Lower lobe of right lung (tissue), 2 donors: ENCODE data around the gene TXNRD3. TPM values are rescaled to one million over a fixed set of nuclear protein-coding genes. Genes with fewer than 3 reads are reported as not detected.

Source experiments
- ATAC-seq, 2 donors: fragments of 200-7000 bp; cut with Tn5 transposase; one replicate each; pipeline ENCODE4 v1.9.1; 2020 to 2022; ENCODE audit warnings: mild to moderate bottlenecking in 2 of 2, moderate library complexity in 2 of 2
- DNase-seq: peaks from one replicate; pipeline ENCODE4 v3.0.0-alpha.2; 2020
- H3K27ac ChIP-seq: fragments of 200-600 bp; one replicate; pipeline ENCODE4 v1.8.0; 2022
- H3K27me3 ChIP-seq: fragments of 200-600 bp; one replicate; pipeline ENCODE4 v1.8.0; 2022; ENCODE audit warnings: low read depth
- H3K36me3 ChIP-seq: fragments of 200-600 bp; one replicate; pipeline ENCODE4 v1.8.0; 2022; ENCODE audit warnings: mild to moderate bottlenecking
- H3K4me1 ChIP-seq: fragments of 200-600 bp; one replicate; pipeline ENCODE4 v1.8.0; 2022
- H3K4me3 ChIP-seq: fragments of 200-600 bp; one replicate; pipeline ENCODE4 v1.8.0; 2022; ENCODE audit warnings: mild to moderate bottlenecking
- H3K9me3 ChIP-seq: fragments of 200-600 bp; one replicate; pipeline ENCODE4 v1.8.0; 2022
- CTCF ChIP-seq: fragments of 200-600 bp; IDR thresholded peaks from one replicate; pipeline ENCODE4 v1.8.0; 2022; ENCODE audit warnings: antibody characterized with exemption, mild to moderate bottlenecking
- intact Hi-C: fragments of 100-400 bp; cut with DNase I; formaldehyde crosslinking; loops from one replicate; pipeline ENCODE4 v1.11.0; 2022
- total RNA-seq: library from RNA; stranded (reverse); fragmentation: NEBNext Ultra II Directional; extraction: Animal tissue kit (Norgen Biotek cat#: 25700); gene quantifications from one replicate; pipeline ENCODE4 v1.2.1, GENCODE V29; 2021
- donor health status: DM: no; HTN: yes; CAD: no; lungs with severe emphysema.

TXNRD3 gene
- total RNA-seq, 1 donor from 2014 or later, result 8.7 TPM

- peaks cover 8% of the 10 kb centered on the region for H3K27me3 ChIP-seq
- intact Hi-C loops, result no loop called here
- no peak overlapping the region for H3K4me3 ChIP-seq
- no peak for DNase-seq
- no peak for TF ChIP-seq CTCF
- no peak for ATAC-seq
- no peak overlapping the region for H3K27ac ChIP-seq
- H3K9me3 ChIP-seq, result peaks cover 8% of the 10 kb centered on the region
- peaks cover 8% of the 10 kb centered on the region for H3K4me1 ChIP-seq
- no peaks in the 10 kb centered on the region for H3K36me3 ChIP-seq
Measured at GRCh38 chr3:126677862-126678503, 23.1 kb upstream of the TXNRD3 start.

GRCh38 chr3:126676919-126677705 lies 22.2 kb upstream of the TXNRD3 start:
- DNase-seq (no peak), ATAC-seq (no peak)
- H3K27me3 ChIP-seq, result peaks cover 8% of the 10 kb centered on the region
- H3K4me3 ChIP-seq, result no peak overlapping the region
- peaks cover 8% of the 10 kb centered on the region for H3K4me1 ChIP-seq
- peaks cover 8% of the 10 kb centered on the region for H3K9me3 ChIP-seq
- no peak overlapping the region for H3K27ac ChIP-seq
- no peak for TF ChIP-seq CTCF
- no peaks in the 10 kb centered on the region for H3K36me3 ChIP-seq
- intact Hi-C loops, result no loop called here

GRCh38 chr3:126672741-126673140 lies 17.8 kb upstream of the TXNRD3 start:
- H3K9me3 ChIP-seq, result peaks cover 8% of the 10 kb centered on the region
- TF ChIP-seq CTCF, result no peak
- DNase-seq (no peak), ATAC-seq (no peak)
- no peak overlapping the region for H3K27ac ChIP-seq
- H3K27me3 ChIP-seq, result no peaks in the 10 kb centered on the region
- no peaks in the 10 kb centered on the region for H3K36me3 ChIP-seq
- intact Hi-C loops, result no loop called here
- no peaks in the 10 kb centered on the region for H3K4me1 ChIP-seq
- H3K4me3 ChIP-seq, result no peak overlapping the region

GRCh38 chr3:126672340-126672739 lies 17.4 kb upstream of the TXNRD3 start:
- ATAC-seq (no peak), DNase-seq (no peak)
- TF ChIP-seq CTCF, result no peak
- Histone ChIP-seq H3K9me3 (peaks cover 8% of the 10 kb centered on the region), H3K36me3 (no peaks in the 10 kb centered on the region), H3K4me1 (no peaks in the 10 kb centered on the region), H3K27ac (no peak overlapping the region), H3K4me3 (no peak overlapping the region), H3K27me3 (no peaks in the 10 kb centered on the region)
- intact Hi-C loops, result no loop called here

- no peak overlapping the region for H3K27ac ChIP-seq
- DNase-seq (no peak), ATAC-seq (no peak)
- H3K4me1 ChIP-seq, result no peaks in the 10 kb centered on the region
- intact Hi-C loops, result no loop called here
- H3K4me3 ChIP-seq, result no peak overlapping the region
- no peak for TF ChIP-seq CTCF
- no peaks in the 10 kb centered on the region for H3K36me3 ChIP-seq
- H3K9me3 ChIP-seq, result peaks cover 8% of the 10 kb centered on the region
- no peaks in the 10 kb centered on the region for H3K27me3 ChIP-seq
Measured at GRCh38 chr3:126671521-126671920, 16.6 kb upstream of the TXNRD3 start.
